Measurements from ENCODE around the gene ATIC. TPM values are rescaled to one million over a fixed set of nuclear protein-coding genes. Genes with fewer than 3 reads are reported as not detected.

Gene ATIC
- total RNA-seq, 1 experiment from 2014 or later, result 285 TPM

DNA sequence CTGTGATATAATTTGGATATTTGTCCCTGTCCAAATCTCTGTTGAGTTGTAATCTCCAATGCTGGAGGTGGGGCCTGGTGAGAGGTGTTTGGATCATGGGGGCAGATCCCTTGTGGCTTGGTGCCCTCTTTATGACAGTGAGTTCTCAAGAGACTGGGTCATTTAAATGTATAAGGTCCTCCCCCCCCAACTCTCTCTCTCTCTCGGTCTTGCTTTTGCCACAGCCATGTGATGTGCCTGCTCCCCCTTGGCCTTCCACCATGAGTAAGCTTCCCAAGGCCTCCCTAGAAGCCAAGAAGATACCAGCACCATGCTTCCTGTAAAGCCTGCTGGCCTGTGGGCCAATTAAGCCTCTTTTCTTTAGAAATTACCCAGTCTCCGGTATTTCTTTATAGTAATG is 65.4 kb downstream of the ATIC start:
- H3K27ac Mint-ChIP-seq, result no peak overlapping the region
- no peak overlapping the region for H3K4me3 Mint-ChIP-seq
- H3K36me3 Mint-ChIP-seq, result peaks cover 64% of the 10 kb centered on the region
- H3K9me3 Mint-ChIP-seq, result no peaks in the 10 kb centered on the region
- POLR2A ChIA-PET, result no interaction called here
- CTCF ChIA-PET, result no interaction called here
- no peaks in the 10 kb centered on the region for H3K4me1 Mint-ChIP-seq
- TF ChIP-seq, protein P1, sequence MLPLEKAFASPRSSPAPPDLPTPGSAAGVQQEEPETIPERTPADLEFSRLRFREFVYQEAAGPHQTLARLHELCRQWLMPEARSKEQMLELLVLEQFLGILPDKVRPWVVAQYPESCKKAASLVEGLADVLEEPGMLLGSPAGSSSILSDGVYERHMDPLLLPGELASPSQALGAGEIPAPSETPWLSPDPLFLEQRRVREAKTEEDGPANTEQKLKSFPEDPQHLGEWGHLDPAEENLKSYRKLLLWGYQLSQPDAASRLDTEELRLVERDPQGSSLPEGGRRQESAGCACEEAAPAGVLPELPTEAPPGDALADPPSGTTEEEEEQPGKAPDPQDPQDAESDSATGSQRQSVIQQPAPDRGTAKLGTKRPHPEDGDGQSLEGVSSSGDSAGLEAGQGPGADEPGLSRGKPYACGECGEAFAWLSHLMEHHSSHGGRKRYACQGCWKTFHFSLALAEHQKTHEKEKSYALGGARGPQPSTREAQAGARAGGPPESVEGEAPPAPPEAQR (CRISPR knock-in tag; IDR thresholded peaks at IDR 0.05), result no peak
- 0 out of 2 replicates have a peak, but pooled peaks have one; percentile 4 for TF ChIP-seq CDX4 (CRISPR knock-in tag; IDR thresholded peaks at IDR 0.05; ENCODE audit: borderline replicate concordance)
- no peak for ATAC-seq
- no peak for DNase-seq (ENCODE audit: low spot score)
- no peaks in the 10 kb centered on the region for H3K27me3 Mint-ChIP-seq (ENCODE audit: low read depth)

GRCh38 chr2:215378045-215378444 is 66.2 kb downstream of the ATIC start:
- Mint-ChIP-seq H3K4me3 (no peak overlapping the region), H3K27me3 (ENCODE audit: low read depth) (no peaks in the 10 kb centered on the region), H3K36me3 (peaks cover 70% of the 10 kb centered on the region), H3K4me1 (no peaks in the 10 kb centered on the region), H3K27ac (no peak overlapping the region), H3K9me3 (no peaks in the 10 kb centered on the region)
- CTCF ChIA-PET, result no interaction called here
- POLR2A ChIA-PET, result no interaction called here
- ATAC-seq (no peak), DNase-seq (ENCODE audit: low spot score) (no peak)
- no peak for TF ChIP-seq ZNF232 (CRISPR knock-in tag; IDR thresholded peaks at IDR 0.05)
- no peak for TF ChIP-seq CBFB (CRISPR knock-in tag; IDR thresholded peaks at IDR 0.05; ENCODE audit: low read depth)
- TF ChIP-seq RORB (CRISPR knock-in tag; IDR thresholded peaks at IDR 0.05), result no peak
- TF ChIP-seq, protein P2, sequence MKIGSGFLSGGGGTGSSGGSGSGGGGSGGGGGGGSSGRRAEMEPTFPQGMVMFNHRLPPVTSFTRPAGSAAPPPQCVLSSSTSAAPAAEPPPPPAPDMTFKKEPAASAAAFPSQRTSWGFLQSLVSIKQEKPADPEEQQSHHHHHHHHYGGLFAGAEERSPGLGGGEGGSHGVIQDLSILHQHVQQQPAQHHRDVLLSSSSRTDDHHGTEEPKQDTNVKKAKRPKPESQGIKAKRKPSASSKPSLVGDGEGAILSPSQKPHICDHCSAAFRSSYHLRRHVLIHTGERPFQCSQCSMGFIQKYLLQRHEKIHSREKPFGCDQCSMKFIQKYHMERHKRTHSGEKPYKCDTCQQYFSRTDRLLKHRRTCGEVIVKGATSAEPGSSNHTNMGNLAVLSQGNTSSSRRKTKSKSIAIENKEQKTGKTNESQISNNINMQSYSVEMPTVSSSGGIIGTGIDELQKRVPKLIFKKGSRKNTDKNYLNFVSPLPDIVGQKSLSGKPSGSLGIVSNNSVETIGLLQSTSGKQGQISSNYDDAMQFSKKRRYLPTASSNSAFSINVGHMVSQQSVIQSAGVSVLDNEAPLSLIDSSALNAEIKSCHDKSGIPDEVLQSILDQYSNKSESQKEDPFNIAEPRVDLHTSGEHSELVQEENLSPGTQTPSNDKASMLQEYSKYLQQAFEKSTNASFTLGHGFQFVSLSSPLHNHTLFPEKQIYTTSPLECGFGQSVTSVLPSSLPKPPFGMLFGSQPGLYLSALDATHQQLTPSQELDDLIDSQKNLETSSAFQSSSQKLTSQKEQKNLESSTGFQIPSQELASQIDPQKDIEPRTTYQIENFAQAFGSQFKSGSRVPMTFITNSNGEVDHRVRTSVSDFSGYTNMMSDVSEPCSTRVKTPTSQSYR (CRISPR knock-in tag; IDR thresholded peaks at IDR 0.05), result no peak
- TF ChIP-seq NFYB (CRISPR knock-in tag; conservative IDR thresholded peaks at IDR 0.05; ENCODE audit: low read depth), result no peak
- TF ChIP-seq FOXK1 (CRISPR knock-in tag; IDR thresholded peaks at IDR 0.05), result no peak
- TF ChIP-seq, protein P3, sequence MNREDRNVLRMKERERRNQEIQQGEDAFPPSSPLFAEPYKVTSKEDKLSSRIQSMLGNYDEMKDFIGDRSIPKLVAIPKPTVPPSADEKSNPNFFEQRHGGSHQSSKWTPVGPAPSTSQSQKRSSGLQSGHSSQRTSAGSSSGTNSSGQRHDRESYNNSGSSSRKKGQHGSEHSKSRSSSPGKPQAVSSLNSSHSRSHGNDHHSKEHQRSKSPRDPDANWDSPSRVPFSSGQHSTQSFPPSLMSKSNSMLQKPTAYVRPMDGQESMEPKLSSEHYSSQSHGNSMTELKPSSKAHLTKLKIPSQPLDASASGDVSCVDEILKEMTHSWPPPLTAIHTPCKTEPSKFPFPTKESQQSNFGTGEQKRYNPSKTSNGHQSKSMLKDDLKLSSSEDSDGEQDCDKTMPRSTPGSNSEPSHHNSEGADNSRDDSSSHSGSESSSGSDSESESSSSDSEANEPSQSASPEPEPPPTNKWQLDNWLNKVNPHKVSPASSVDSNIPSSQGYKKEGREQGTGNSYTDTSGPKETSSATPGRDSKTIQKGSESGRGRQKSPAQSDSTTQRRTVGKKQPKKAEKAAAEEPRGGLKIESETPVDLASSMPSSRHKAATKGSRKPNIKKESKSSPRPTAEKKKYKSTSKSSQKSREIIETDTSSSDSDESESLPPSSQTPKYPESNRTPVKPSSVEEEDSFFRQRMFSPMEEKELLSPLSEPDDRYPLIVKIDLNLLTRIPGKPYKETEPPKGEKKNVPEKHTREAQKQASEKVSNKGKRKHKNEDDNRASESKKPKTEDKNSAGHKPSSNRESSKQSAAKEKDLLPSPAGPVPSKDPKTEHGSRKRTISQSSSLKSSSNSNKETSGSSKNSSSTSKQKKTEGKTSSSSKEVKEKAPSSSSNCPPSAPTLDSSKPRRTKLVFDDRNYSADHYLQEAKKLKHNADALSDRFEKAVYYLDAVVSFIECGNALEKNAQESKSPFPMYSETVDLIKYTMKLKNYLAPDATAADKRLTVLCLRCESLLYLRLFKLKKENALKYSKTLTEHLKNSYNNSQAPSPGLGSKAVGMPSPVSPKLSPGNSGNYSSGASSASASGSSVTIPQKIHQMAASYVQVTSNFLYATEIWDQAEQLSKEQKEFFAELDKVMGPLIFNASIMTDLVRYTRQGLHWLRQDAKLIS (CRISPR knock-in tag; IDR thresholded peaks at IDR 0.05; ENCODE audit: borderline replicate concordance), result no peak
- TF ChIP-seq, protein P4, sequence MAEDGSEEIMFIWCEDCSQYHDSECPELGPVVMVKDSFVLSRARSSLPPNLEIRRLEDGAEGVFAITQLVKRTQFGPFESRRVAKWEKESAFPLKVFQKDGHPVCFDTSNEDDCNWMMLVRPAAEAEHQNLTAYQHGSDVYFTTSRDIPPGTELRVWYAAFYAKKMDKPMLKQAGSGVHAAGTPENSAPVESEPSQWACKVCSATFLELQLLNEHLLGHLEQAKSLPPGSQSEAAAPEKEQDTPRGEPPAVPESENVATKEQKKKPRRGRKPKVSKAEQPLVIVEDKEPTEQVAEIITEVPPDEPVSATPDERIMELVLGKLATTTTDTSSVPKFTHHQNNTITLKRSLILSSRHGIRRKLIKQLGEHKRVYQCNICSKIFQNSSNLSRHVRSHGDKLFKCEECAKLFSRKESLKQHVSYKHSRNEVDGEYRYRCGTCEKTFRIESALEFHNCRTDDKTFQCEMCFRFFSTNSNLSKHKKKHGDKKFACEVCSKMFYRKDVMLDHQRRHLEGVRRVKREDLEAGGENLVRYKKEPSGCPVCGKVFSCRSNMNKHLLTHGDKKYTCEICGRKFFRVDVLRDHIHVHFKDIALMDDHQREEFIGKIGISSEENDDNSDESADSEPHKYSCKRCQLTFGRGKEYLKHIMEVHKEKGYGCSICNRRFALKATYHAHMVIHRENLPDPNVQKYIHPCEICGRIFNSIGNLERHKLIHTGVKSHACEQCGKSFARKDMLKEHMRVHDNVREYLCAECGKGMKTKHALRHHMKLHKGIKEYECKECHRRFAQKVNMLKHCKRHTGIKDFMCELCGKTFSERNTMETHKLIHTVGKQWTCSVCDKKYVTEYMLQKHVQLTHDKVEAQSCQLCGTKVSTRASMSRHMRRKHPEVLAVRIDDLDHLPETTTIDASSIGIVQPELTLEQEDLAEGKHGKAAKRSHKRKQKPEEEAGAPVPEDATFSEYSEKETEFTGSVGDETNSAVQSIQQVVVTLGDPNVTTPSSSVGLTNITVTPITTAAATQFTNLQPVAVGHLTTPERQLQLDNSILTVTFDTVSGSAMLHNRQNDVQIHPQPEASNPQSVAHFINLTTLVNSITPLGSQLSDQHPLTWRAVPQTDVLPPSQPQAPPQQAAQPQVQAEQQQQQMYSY (CRISPR knock-in tag; IDR thresholded peaks at IDR 0.05), result no peak
- no peak for TF ChIP-seq EMX1 (CRISPR knock-in tag; IDR thresholded peaks at IDR 0.05)
- no peak for TF ChIP-seq ATF3 (CRISPR knock-in tag; conservative IDR thresholded peaks at IDR 0.05)
- TF ChIP-seq NR2C2 (CRISPR knock-in tag; IDR thresholded peaks at IDR 0.05), result no peak
- TF ChIP-seq ZNF317 (CRISPR knock-in tag; IDR thresholded peaks at IDR 0.05; ENCODE audit: borderline replicate concordance, low read depth), result no peak
- TF ChIP-seq ETV6 (CRISPR knock-in tag; IDR thresholded peaks at IDR 0.05), result no peak
- TF ChIP-seq, protein P5, sequence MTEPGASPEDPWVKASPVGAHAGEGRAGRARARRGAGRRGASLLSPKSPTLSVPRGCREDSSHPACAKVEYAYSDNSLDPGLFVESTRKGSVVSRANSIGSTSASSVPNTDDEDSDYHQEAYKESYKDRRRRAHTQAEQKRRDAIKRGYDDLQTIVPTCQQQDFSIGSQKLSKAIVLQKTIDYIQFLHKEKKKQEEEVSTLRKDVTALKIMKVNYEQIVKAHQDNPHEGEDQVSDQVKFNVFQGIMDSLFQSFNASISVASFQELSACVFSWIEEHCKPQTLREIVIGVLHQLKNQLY (CRISPR knock-in tag; IDR thresholded peaks at IDR 0.05), result no peak
- TF ChIP-seq ZNF671 (CRISPR knock-in tag; IDR thresholded peaks at IDR 0.05), result no peak
- TF ChIP-seq, protein P6, sequence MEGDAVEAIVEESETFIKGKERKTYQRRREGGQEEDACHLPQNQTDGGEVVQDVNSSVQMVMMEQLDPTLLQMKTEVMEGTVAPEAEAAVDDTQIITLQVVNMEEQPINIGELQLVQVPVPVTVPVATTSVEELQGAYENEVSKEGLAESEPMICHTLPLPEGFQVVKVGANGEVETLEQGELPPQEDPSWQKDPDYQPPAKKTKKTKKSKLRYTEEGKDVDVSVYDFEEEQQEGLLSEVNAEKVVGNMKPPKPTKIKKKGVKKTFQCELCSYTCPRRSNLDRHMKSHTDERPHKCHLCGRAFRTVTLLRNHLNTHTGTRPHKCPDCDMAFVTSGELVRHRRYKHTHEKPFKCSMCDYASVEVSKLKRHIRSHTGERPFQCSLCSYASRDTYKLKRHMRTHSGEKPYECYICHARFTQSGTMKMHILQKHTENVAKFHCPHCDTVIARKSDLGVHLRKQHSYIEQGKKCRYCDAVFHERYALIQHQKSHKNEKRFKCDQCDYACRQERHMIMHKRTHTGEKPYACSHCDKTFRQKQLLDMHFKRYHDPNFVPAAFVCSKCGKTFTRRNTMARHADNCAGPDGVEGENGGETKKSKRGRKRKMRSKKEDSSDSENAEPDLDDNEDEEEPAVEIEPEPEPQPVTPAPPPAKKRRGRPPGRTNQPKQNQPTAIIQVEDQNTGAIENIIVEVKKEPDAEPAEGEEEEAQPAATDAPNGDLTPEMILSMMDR (IDR thresholded peaks at IDR 0.05), result no peak
- TF ChIP-seq, protein P7, sequence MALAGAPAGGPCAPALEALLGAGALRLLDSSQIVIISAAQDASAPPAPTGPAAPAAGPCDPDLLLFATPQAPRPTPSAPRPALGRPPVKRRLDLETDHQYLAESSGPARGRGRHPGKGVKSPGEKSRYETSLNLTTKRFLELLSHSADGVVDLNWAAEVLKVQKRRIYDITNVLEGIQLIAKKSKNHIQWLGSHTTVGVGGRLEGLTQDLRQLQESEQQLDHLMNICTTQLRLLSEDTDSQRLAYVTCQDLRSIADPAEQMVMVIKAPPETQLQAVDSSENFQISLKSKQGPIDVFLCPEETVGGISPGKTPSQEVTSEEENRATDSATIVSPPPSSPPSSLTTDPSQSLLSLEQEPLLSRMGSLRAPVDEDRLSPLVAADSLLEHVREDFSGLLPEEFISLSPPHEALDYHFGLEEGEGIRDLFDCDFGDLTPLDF (CRISPR knock-in tag; IDR thresholded peaks at IDR 0.05), result no peak
